KBM-7 (cell line): ENCODE results near the gene CRYL1.

Experiments
- DNase-seq: peaks from one replicate; pipeline ENCODE4 v3.0.0-alpha.2; 2015
- in situ Hi-C: fragments of 300-500 bp; cut with MboI; formaldehyde crosslinking; loops from 2 replicates; pipeline ENCODE4 v1.14.3; 2020; ENCODE audit warnings: low sequenced_read_pairs, low pct_unique_long_range_greater_than_20kb, mixed read lengths

CRYL1 gene

DNA sequence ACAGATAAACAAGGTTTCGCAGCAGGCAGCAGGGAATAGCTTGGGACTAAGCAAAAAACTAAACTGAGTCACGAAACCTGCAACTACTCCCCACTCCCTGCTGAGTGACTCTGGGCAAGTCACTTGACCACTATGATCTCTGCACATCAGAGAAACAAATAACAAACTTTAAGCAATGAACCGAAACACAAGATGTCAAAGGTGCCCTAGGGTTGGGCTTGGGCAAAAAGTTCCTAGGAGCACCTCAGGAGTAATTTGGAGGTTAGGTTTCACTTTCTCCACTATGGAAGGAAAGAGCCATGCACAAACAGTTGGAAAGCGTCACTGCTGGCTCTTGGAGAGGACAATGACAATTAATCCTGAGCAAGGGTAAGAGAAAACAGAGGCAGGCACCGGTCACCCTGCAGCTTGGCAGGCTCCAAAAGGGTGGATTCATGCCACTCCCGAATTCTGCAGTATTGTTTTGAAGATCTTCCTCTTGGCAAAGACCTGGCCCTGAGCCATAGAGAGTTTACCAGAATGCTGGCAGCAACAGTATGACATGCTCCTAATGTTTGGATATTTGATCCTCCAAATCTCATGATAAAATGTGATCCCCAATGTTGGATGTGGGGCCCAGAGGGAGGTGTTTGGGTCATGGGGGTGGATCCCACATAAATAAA, 60.3 kb downstream of the CRYL1 start:
- in situ Hi-C loops, result no loop called here

GRCh38 chr13:20462921-20463320, 62.7 kb downstream of the CRYL1 start:
- in situ Hi-C loops, result no loop called here
- no peak for DNase-seq

More for the DNA sequence above, 60.3 kb downstream of the CRYL1 start:
- DNase-seq, result no peak

- in situ Hi-C loops, result no loop called here
- no peak for DNase-seq
These were observed 63.1 kb downstream of the CRYL1 start for GRCh38 chr13:20462533-20462915.

DNA sequence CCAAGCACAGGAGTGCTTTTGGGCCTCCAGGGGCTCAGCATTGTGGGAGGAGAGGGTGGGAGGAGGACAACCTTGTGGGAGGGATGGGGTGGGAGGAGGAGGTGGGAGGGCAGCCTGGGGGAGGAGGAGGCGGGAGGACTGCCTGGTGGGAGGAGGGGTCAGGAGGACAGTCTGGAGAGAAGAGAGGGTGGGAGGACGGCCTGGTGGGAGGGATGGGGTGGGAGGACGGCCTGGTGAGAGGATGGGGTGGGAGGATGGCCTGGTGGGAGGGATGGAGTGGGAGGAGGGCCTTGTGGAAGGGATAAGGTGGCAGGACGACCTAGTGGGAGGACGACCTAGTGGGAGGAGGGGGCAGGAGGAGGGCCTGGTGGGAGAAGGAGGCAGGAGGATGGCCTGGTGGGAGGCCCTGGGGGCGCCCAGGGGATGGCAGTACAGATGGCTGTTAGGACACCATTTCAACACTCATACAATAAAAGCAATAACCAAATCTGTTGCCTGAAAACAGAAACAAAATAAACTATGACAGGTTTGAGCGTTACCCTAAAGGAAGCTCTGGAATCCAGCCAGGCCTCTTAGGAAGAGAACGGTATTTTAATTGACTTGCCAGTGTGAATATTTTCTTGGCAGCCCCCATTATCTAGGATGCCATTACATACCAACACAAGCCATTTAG, 63.7 kb downstream of the CRYL1 start:
- DNase-seq, result no peak
- in situ Hi-C loops, result no loop called here

GRCh38 chr13:20461481-20461859, 64.2 kb downstream of the CRYL1 start:
- in situ Hi-C loops, result no loop called here
- no peak for DNase-seq

GRCh38 chr13:20460761-20461160, 64.9 kb downstream of the CRYL1 start:
- DNase-seq, result peak; percentile 16
- in situ Hi-C loops, result no loop called here

DNA sequence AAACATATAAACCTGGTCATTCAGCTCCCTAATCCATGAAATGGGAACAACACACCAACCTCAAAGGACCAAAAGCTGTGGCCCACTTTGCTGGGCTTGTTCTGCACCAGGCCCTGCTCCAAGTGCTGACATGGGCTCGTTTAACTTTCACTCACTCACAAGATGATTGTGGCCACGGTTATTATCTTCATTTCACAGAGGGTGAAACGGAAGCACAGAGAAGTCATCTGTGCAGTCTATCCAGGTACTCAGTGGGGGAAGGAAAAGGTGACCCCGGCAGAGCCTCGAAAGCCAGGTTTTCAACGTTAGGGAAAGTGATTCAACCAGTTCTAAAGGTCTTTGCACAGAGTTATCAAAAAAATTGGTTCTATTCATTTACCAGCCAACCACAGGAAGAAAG, 68.0 kb downstream of the CRYL1 start:
- no peak for DNase-seq
- in situ Hi-C loops, result no loop called here

GRCh38 chr13:20456737-20457136, 68.9 kb downstream of the CRYL1 start:
- in situ Hi-C loops, result no loop called here
- DNase-seq, result no peak

DNA sequence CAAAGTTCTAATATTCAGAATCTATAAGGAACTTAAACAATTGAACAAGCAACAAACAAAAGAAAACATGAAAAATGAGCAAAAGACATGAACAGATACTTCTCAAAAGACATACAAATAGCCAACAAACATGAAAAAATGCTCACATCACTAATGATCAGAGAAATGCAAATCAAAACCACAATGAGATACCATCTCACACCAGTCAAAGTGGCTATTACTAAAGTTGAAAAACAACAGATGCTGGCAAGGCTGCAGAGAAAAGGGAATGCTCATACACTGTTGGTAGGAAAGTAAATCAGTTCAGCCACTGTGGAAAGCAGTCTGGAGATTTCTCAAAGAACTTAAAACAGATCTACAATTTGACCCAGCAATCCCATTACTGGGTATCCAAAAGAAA, 74.3 kb downstream of the CRYL1 start:
- DNase-seq, result no peak
- in situ Hi-C loops, result no loop called here

- DNase-seq, result no peak
- in situ Hi-C loops, result no loop called here
These were observed 77.2 kb downstream of the CRYL1 start for GRCh38 chr13:20448470-20448869.

GRCh38 chr13:20446900-20447299, 78.8 kb downstream of the CRYL1 start:
- no peak for DNase-seq
- in situ Hi-C loops, result no loop called here

- no peak for DNase-seq
- in situ Hi-C loops, result no loop called here
These were observed 79.3 kb downstream of the CRYL1 start for GRCh38 chr13:20446405-20446804.

DNA sequence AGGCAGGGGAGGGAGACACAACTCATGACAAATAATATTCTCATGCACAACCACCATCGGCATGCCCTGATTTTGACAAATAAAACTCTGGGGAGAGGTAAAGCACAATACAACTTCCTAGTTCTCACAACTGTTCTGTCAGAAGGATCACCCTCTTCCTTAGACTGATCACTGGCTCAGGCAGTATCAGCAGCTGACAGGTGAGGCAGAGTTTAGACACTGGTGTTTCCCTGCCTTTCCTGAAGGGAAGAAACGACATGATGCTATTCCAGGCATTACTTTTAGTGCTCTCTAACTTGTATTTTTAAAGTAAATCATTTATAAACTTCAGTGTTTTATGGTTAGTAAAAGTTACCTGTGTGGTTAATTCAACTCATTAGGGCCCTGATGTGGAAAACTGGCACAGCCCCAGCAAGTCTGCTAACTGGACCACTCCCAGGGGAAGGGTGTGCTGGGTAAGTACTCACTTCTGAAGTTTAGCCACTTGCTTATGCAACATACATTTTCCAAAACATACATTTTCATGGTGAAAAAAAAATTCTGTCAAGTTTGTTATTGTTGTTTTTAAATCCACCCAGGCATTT, 82.8 kb downstream of the CRYL1 start:
- in situ Hi-C loops, result no loop called here
- no peak for DNase-seq

- in situ Hi-C loops, result no loop called here
These were observed 83.3 kb downstream of the CRYL1 start for GRCh38 chr13:20442375-20442774.

DNA sequence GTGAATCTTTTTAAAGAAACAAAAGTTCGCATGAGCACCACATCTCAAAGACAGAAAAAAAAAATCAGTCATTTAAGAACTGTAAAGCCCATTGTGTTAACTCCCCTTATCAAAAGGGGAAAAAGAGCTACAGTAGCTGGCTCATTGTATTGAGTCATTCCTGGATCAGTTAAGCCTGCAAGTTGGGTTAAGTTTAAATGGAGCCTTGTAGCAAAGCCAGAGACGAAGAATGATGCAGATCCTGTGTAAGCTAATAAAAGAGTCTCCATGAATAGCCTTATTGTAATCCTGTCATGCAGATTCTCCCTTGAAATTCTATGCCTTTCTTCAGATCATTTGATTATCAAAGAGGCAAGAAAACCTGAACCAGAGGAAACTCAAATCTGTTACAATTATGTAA, 83.8 kb downstream of the CRYL1 start:
- no peak for DNase-seq
- in situ Hi-C loops, result no loop called here

More at GRCh38 chr13:20442375-20442774, 83.3 kb downstream of the CRYL1 start:
- no peak for DNase-seq

DNA sequence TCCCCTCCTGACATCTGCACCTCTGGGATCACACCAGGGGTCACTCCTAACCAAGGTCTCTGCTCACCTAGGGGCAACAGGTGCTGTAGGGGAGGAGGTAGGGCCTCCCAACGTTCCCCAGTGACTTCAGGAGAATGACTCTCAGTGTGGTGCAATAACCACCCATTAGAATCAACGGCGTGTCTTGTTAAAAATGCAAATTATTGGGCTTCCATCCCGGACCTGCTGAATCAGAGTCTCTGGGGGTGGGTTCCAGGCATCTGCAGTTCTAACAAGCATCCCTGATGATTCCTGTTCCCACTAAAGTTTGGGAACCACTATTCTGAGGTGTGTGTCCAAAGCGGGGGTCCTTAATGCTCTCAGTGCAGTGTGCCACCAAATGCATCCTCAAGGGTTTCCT, 84.6 kb downstream of the CRYL1 start:
- no peak for DNase-seq
- in situ Hi-C loops, result no loop called here

GRCh38 chr13:20439261-20439660, 86.4 kb downstream of the CRYL1 start:
- DNase-seq, result no peak
- in situ Hi-C loops, result no loop called here

DNA sequence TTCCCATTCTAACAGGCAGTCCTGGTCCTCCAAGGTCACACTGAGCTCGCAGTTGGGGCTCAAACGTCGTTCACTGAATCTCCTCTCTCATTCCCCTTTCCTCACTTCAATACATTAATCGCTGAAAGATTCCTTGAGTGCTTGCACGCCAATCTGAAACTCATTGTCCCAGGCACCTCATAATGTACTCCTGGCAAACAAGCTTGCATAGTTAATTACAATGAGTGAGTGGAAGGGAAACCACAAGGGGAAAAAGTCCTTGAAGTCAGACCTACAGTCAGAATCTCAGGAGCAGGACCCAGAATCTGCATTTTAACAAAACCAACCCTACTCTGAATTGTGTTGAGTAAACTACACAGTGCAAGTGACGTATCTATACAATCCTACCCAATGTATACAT, 86.9 kb downstream of the CRYL1 start:
- DNase-seq, result no peak
- in situ Hi-C loops, result no loop called here

- no peak for DNase-seq
- in situ Hi-C loops, result no loop called here
These were observed 89.2 kb downstream of the CRYL1 start for GRCh38 chr13:20436505-20436904.

DNA sequence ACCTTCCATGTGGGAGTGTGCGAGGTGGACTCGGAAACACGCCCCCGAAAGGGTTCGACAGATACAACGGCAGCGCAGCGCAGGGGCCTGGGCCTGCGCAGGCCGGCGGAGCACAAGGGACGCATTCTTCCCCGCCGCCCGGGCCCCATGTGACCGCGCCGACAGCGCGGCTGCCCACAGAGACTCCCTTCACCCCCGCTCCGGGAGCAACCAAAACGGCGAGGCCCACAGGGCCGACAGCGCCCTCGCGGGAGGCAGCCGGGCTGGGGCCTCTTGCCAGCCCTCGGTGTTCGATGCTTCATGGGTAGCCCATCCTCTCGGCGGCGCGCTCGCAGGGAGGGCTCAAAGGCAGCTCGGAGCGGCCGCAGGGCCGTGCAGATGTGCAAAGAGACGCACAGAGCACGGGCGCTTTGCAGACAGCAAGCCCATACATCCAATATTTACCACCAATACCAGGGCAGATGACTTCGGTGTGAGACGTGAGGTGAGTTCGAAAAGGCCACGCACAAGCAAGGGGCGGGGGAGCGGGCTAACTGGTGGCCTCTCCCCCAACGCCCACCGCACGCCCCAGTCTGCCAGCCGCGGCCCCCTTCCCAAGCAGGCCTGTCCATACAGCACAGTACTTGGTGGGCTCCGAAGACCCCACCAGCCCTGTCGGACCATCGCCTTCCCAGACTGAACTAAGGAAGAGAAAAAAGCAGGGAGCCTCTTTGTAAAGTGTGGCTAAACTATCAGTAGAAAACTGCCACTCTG, 89.9 kb downstream of the CRYL1 start:
- DNase-seq, result no peak

More for the DNA sequence above, 89.9 kb downstream of the CRYL1 start:
- in situ Hi-C loops, result no loop called here
